HG03175 (cell line): ENCODE measurements around the gene LOXL3.

Source experiments
- ATAC-seq: cut with Tn5 transposase; IDR thresholded peaks from one replicate; pipeline ENCODE4 v1.9.1; 2021; ENCODE audit warnings: mild to moderate bottlenecking, moderate library complexity; ENCODE audit not compliant: unreplicated experiment

The LOXL3 gene

GRCh38 chr2:74530239-74531187 lies 23.2 kb downstream of the LOXL3 start:
- peak; percentile 27 for ATAC-seq

GRCh38 chr2:74529357-74530238 lies 24.1 kb downstream of the LOXL3 start, which contains the start of the genes AUP1 and HTRA2:
AUP1 (minus strand) TSS chr2:74529706; CDS start chr2:74529629, 77 bp downstream.
HTRA2 (plus strand) TSS chr2:74529933; CDS start chr2:74530007, 74 bp downstream.
- peak; percentile 83 for ATAC-seq

GRCh38 chr2:74528600-74529356 lies 25.0 kb downstream of the LOXL3 start:
- peak; percentile 7 for ATAC-seq

- no peak for ATAC-seq
Observed at GRCh38 chr2:74527741-74528140, 26.0 kb downstream of the LOXL3 start.

- no peak for ATAC-seq
Observed at GRCh38 chr2:74526649-74527230, 27.0 kb downstream of the LOXL3 start.

- ATAC-seq = no peak
Observed at GRCh38 chr2:74525717-74526648, 27.8 kb downstream of the LOXL3 start, which contains the start of gene DQX1. DQX1 (minus strand) TSS chr2:74526231; CDS start chr2:74525729, 502 bp downstream.

- ATAC-seq = no peak
Observed at GRCh38 chr2:74524955-74525716, 28.6 kb downstream of the LOXL3 start.

GRCh38 chr2:74524005-74524404 lies 29.7 kb downstream of the LOXL3 start:
- no peak for ATAC-seq

- no peak for ATAC-seq
Observed at GRCh38 chr2:74522516-74522915, 31.2 kb downstream of the LOXL3 start.

- no peak for ATAC-seq
Observed at GRCh38 chr2:74516650-74517049, 37.1 kb downstream of the LOXL3 start.

GRCh38 chr2:74515981-74516633 lies 37.6 kb downstream of the LOXL3 start:
- no peak for ATAC-seq

GRCh38 chr2:74515271-74515980 lies 38.3 kb downstream of the LOXL3 start:
- ATAC-seq = no peak

GRCh38 chr2:74514368-74515270 lies 39.1 kb downstream of the LOXL3 start, which contains the start of gene TLX2:
TLX2 (plus strand) TSS chr2:74514450; CDS start chr2:74514807, 357 bp downstream.
- ATAC-seq = no peak

GRCh38 chr2:74513605-74514367 lies 40.0 kb downstream of the LOXL3 start:
- no peak for ATAC-seq
